ENCODE results near the gene BMAL2.

Gene BMAL2

DNA sequence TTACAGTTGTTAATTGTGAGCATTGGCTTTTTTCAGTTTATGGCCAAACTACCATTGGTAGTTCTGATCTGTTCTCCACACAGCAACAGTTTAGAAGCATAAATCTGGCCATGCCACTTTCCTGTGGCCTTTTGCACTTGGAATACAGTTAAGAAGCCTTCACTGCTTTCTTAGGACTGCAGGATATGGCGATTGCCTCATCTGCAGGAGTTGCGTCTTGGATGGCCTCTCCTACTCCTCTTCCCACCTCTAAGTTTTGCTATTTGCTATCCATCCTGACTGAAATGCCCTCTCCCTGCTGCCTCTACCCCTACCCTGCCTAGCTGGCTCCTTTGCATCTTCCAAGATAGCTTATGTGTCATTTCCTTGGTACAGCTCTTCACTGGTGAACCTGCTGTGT lies 12.8 kb upstream of the BMAL2 start:
- H3K9me3 ChIP-seq (ENCODE audit: insufficient read depth, low read depth, low read length) = no peaks in the 10 kb centered on the region
- WGBS (ENCODE audit: extremely low coverage, insufficient coverage, insufficient read length) = no CpG with 5 or more reads among the region's 2 CpGs
- no peak for DNase-seq
- no peak overlapping the region for H3K14ac ChIP-seq (ENCODE audit: low read length)
- no peak overlapping the region for H3K4ac ChIP-seq (ENCODE audit: low read depth, low read length)
- H3K4me1 ChIP-seq (ENCODE audit: control insufficient read depth in 1 of 2, insufficient read depth in 2 of 2, low read length in 2 of 2) = no peaks in the 10 kb centered on the region
- no peak overlapping the region for H3K27ac ChIP-seq (ENCODE audit: low read depth, low read length)
- no peak overlapping the region for H3K4me2 ChIP-seq (ENCODE audit: low read length)
- H3K23ac ChIP-seq (ENCODE audit: low read length) = no peak overlapping the region
- no peak overlapping the region for H4K8ac ChIP-seq (ENCODE audit: low read depth, low read length)
- no peak overlapping the region for H2BK5ac ChIP-seq (ENCODE audit: low read depth, low read length, poor library complexity)
- no peak overlapping the region for H4K12ac ChIP-seq (ENCODE audit: low read depth, low read length)
- no peak overlapping the region for H3K4me3 ChIP-seq (ENCODE audit: low read depth, low read length)
- no peak overlapping the region for H2BK120ac ChIP-seq (ENCODE audit: insufficient read depth, low read length, poor library complexity)
- H4K91ac ChIP-seq (ENCODE audit: low read depth, low read length) = no peak overlapping the region
- H3K9ac ChIP-seq (ENCODE audit: low read length) = no peak overlapping the region
- H2AK5ac ChIP-seq (ENCODE audit: low read length) = no peak overlapping the region
- no peak overlapping the region for H2AFZ ChIP-seq (ENCODE audit: insufficient read depth, low read length, poor library complexity)
- H3K18ac ChIP-seq (ENCODE audit: low read length) = no peak overlapping the region
- no peaks in the 10 kb centered on the region for H3K27me3 ChIP-seq (ENCODE audit: insufficient read depth, low read length)
- H3K79me1 ChIP-seq (ENCODE audit: low read length) = no peaks in the 10 kb centered on the region
- no peak overlapping the region for H2BK12ac ChIP-seq (ENCODE audit: low read length)
- H3K79me2 ChIP-seq (ENCODE audit: control insufficient read depth, insufficient read depth, low read length, poor library complexity) = no peaks in the 10 kb centered on the region
- peaks cover 5 to 11% of the 10 kb centered on the region in 2 experiments for H3K36me3 ChIP-seq (ENCODE audit: control insufficient read depth in 1 of 2, insufficient read depth in 2 of 2, low read length in 2 of 2)

DNA sequence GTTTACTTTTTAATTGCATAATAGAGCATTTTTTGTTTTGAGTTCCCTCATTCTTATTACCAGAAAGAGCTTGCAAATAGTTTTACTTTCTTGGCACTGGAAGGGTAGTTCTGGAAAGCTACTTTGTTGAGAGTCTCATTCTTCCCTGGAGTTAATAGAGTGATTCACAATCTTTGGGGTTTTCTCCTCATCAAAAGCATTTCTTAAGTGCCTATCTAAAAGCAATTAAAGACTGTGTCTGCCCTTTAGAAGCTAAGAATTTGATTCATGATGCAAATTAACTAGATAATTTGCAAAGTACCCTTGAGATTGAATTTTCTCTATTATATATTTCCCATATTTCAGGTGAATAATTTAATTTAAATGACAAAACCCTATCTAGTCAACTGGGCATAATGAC lies 8.1 kb upstream of the BMAL2 start:
- Histone ChIP-seq H3K9me3 (ENCODE audit: insufficient read depth, low read depth, low read length) (no peaks in the 10 kb centered on the region), H3K18ac (ENCODE audit: low read length) (no peak overlapping the region), H3K14ac (ENCODE audit: low read length) (no peak overlapping the region), H2BK12ac (ENCODE audit: low read length) (no peak overlapping the region), H3K79me1 (ENCODE audit: low read length) (no peaks in the 10 kb centered on the region), H4K8ac (ENCODE audit: low read depth, low read length) (no peak overlapping the region), H2AK5ac (ENCODE audit: low read length) (no peak overlapping the region), H3K4me3 (ENCODE audit: low read depth, low read length) (no peak overlapping the region), H3K9ac (ENCODE audit: low read length) (no peak overlapping the region), H3K23ac (ENCODE audit: low read length) (no peak overlapping the region), H2AFZ (ENCODE audit: insufficient read depth, low read length, poor library complexity) (no peak overlapping the region), H4K12ac (ENCODE audit: low read depth, low read length) (no peak overlapping the region), H3K4me2 (ENCODE audit: low read length) (no peak overlapping the region), H3K27ac (ENCODE audit: low read depth, low read length) (no peak overlapping the region), H3K79me2 (ENCODE audit: control insufficient read depth, insufficient read depth, low read length, poor library complexity) (no peaks in the 10 kb centered on the region), H4K91ac (ENCODE audit: low read depth, low read length) (no peak overlapping the region), H3K36me3 (ENCODE audit: control insufficient read depth in 1 of 2, insufficient read depth in 2 of 2, low read length in 2 of 2) (peaks cover 5 to 20% of the 10 kb centered on the region in 2 experiments), H2BK120ac (ENCODE audit: insufficient read depth, low read length, poor library complexity) (no peak overlapping the region), H3K4ac (ENCODE audit: low read depth, low read length) (no peak overlapping the region), H2BK5ac (ENCODE audit: low read depth, low read length, poor library complexity) (no peak overlapping the region), H3K4me1 (ENCODE audit: control insufficient read depth in 1 of 2, insufficient read depth in 2 of 2, low read length in 2 of 2) (no peaks in the 10 kb centered on the region), H3K27me3 (ENCODE audit: insufficient read depth, low read length) (no peaks in the 10 kb centered on the region)
- DNase-seq = no peak

DNA sequence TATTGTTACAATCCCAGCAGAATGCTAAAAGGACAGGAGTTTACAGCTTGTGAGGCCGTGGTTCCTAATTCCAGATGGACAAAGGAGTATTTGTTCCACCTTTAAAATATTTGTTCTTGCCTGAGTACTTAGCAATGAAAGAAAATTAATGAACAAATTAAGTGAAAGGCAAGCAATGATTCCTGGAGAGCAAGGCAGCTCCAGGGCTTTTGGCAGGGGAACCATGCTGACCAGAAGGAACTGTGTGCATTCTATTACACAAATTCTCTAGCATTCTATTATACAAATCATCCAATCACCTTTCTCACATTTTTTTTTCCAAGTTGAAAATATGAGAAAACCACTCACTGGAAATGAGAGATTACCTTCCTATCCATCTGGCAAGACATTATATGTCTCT lies 1.8 kb upstream of the BMAL2 start:
- peaks cover 8 to 11% of the 10 kb centered on the region in 2 experiments for H3K4me1 ChIP-seq (ENCODE audit: control insufficient read depth in 1 of 2, insufficient read depth in 2 of 2, low read length in 2 of 2)
- no peak overlapping the region for H3K4me3 ChIP-seq (ENCODE audit: low read depth, low read length)
- no peak overlapping the region for H3K4ac ChIP-seq (ENCODE audit: low read depth, low read length)
- H3K9me3 ChIP-seq (ENCODE audit: insufficient read depth, low read depth, low read length) = no peaks in the 10 kb centered on the region
- H3K27me3 ChIP-seq (ENCODE audit: insufficient read depth, low read length) = peaks cover 7% of the 10 kb centered on the region
- no peak overlapping the region for H3K14ac ChIP-seq (ENCODE audit: low read length)
- peaks cover 4% of the 10 kb centered on the region for H3K79me2 ChIP-seq (ENCODE audit: control insufficient read depth, insufficient read depth, low read length, poor library complexity)
- H2BK120ac ChIP-seq (ENCODE audit: insufficient read depth, low read length, poor library complexity) = no peak overlapping the region
- H3K9ac ChIP-seq (ENCODE audit: low read length) = no peak overlapping the region
- H4K12ac ChIP-seq (ENCODE audit: low read depth, low read length) = no peak overlapping the region
- no peak overlapping the region for H4K8ac ChIP-seq (ENCODE audit: low read depth, low read length)
- no peak overlapping the region for H3K18ac ChIP-seq (ENCODE audit: low read length)
- H2AFZ ChIP-seq (ENCODE audit: insufficient read depth, low read length, poor library complexity) = no peak overlapping the region
- no peak overlapping the region for H2BK12ac ChIP-seq (ENCODE audit: low read length)
- no peak overlapping the region for H4K91ac ChIP-seq (ENCODE audit: low read depth, low read length)
- H3K27ac ChIP-seq (ENCODE audit: low read depth, low read length) = no peak overlapping the region
- no CpG with 5 or more reads among the region's 1 CpG for WGBS (ENCODE audit: extremely low coverage, insufficient coverage, insufficient read length)
- no peak overlapping the region for H3K4me2 ChIP-seq (ENCODE audit: low read length)
- H2AK5ac ChIP-seq (ENCODE audit: low read length) = no peak overlapping the region
- H2BK5ac ChIP-seq (ENCODE audit: low read depth, low read length, poor library complexity) = no peak overlapping the region
- H3K23ac ChIP-seq (ENCODE audit: low read length) = no peak overlapping the region
- H3K79me1 ChIP-seq (ENCODE audit: low read length) = peaks cover 8% of the 10 kb centered on the region
- peaks cover 0 to 9% of the 10 kb centered on the region in 2 experiments for H3K36me3 ChIP-seq (ENCODE audit: control insufficient read depth in 1 of 2, insufficient read depth in 2 of 2, low read length in 2 of 2)
- DNase-seq = no peak

DNA sequence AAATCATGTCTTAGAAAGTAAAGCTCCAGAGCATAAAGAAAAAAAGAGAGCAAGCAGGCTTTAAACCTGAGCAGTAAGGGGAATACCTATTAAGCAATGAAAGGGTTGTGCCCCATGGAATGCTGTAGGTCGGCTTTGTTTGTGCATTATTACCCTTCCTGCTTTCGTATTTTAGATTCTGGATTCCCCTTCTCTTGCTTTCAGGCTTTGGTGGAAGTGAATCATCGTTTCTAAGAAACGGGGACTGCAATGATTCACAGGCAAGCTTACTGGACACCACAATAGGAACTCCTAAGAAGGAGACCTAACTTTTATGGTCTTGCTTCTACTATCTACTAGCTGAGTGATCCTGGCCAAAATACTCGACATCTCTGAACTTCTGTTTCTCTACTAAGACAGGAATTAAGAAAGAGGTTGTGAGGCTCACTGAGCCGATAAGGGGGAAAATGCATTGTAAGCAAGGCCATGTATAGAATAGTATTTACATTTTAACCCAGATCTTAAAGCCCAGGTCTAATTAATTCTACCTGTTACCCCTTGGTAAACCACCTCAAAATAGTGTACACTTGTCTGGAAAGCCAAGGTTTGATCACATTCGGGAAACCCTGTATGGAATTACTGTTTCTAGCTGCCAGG lies 1.2 kb upstream of the BMAL2 start:
- Histone ChIP-seq H3K9me3 (ENCODE audit: insufficient read depth, low read depth, low read length) (no peaks in the 10 kb centered on the region), H3K4ac (ENCODE audit: low read depth, low read length) (no peak overlapping the region), H3K4me3 (ENCODE audit: low read depth, low read length) (no peak overlapping the region), H3K36me3 (ENCODE audit: control insufficient read depth in 1 of 2, insufficient read depth in 2 of 2, low read length in 2 of 2) (peaks cover 0 to 7% of the 10 kb centered on the region in 2 experiments), H2AFZ (ENCODE audit: insufficient read depth, low read length, poor library complexity) (no peak overlapping the region), H3K23ac (ENCODE audit: low read length) (no peak overlapping the region), H3K4me1 (ENCODE audit: control insufficient read depth in 1 of 2, insufficient read depth in 2 of 2, low read length in 2 of 2) (peaks cover 8 to 11% of the 10 kb centered on the region in 2 experiments), H2BK5ac (ENCODE audit: low read depth, low read length, poor library complexity) (no peak overlapping the region), H3K27ac (ENCODE audit: low read depth, low read length) (peak overlapping the region; percentile 12), H2AK5ac (ENCODE audit: low read length) (no peak overlapping the region), H3K79me2 (ENCODE audit: control insufficient read depth, insufficient read depth, low read length, poor library complexity) (peaks cover 4% of the 10 kb centered on the region), H3K27me3 (ENCODE audit: insufficient read depth, low read length) (peaks cover 7% of the 10 kb centered on the region), H4K12ac (ENCODE audit: low read depth, low read length) (no peak overlapping the region), H3K79me1 (ENCODE audit: low read length) (peaks cover 8% of the 10 kb centered on the region), H4K8ac (ENCODE audit: low read depth, low read length) (no peak overlapping the region), H3K4me2 (ENCODE audit: low read length) (peak overlapping the region; percentile 37), H2BK120ac (ENCODE audit: insufficient read depth, low read length, poor library complexity) (no peak overlapping the region), H3K18ac (ENCODE audit: low read length) (no peak overlapping the region), H4K91ac (ENCODE audit: low read depth, low read length) (peak overlapping the region; percentile 3), H3K9ac (ENCODE audit: low read length) (no peak overlapping the region), H3K14ac (ENCODE audit: low read length) (no peak overlapping the region), H2BK12ac (ENCODE audit: low read length) (peak overlapping the region; percentile 15)
- peak; percentile 88 to 95 for DNase-seq
- no CpG with 5 or more reads among the region's 7 CpGs for WGBS (ENCODE audit: extremely low coverage, insufficient coverage, insufficient read length)

Data from trophoblast cell (in vitro differentiated cells and primary cell).